ENCODE results near the gene P2RY8. TPM values are rescaled to one million over a fixed set of nuclear protein-coding genes. Genes with fewer than 3 reads are reported as not detected.
A peak's percentile ranks its signal among the peaks of the same experiment; 100 is the strongest.

Gene P2RY8
- total RNA-seq, 1 donor from 2014 or later: 3.1 TPM

GRCh38 chrX:1453951-1454785 lies 82.8 kb downstream of the P2RY8 start:
- Histone ChIP-seq H3K4me3 (peak overlapping the region; percentile 50), H3K27ac (no peak overlapping the region), H3K36me3 (no peaks in the 10 kb centered on the region), H3K27me3 (no peaks in the 10 kb centered on the region), H3K4me1 (peaks cover 11% of the 10 kb centered on the region), H3K9me3 (no peaks in the 10 kb centered on the region)
- peak; percentile 56 for ATAC-seq
- intact Hi-C loops (cut with DNase I): no loop called here
- peak; percentile 99 for TF ChIP-seq CTCF (IDR thresholded peaks at IDR 0.05)
- DNase-seq: peak; percentile 94

GRCh38 chrX:1453395-1453783 lies 83.6 kb downstream of the P2RY8 start:
- H3K4me1 ChIP-seq: peaks cover 11% of the 10 kb centered on the region

GRCh38 chrX:1452516-1453394 lies 84.2 kb downstream of the P2RY8 start, which contains the start of gene ASMTL:
Gene ASMTL, minus strand, starts transcription at chrX:1452909. Its CDS starts 69 bp downstream, at chrX:1452840.
- H3K36me3 ChIP-seq: no peaks in the 10 kb centered on the region
- H3K4me1 ChIP-seq: peaks cover 11% of the 10 kb centered on the region
- peak; percentile 92 for ATAC-seq
- no peaks in the 10 kb centered on the region for H3K9me3 ChIP-seq
- intact Hi-C loops (cut with DNase I): no loop called here
- H3K27me3 ChIP-seq: no peaks in the 10 kb centered on the region
- peak; percentile 99 for DNase-seq
- H3K4me3 ChIP-seq: peak within 1 kb of the TSS; percentile 74
- TF ChIP-seq CTCF (IDR thresholded peaks at IDR 0.05): no peak
- peak within 1 kb of the TSS; percentile 78 for H3K27ac ChIP-seq

More at GRCh38 chrX:1453395-1453783, 83.6 kb downstream of the P2RY8 start:
- peak overlapping the region; percentile 78 for H3K27ac ChIP-seq
- H3K4me3 ChIP-seq: peak overlapping the region; percentile 57
- no peak for DNase-seq
- intact Hi-C loops (cut with DNase I): no loop called here
- no peaks in the 10 kb centered on the region for H3K27me3 ChIP-seq
- H3K9me3 ChIP-seq: no peaks in the 10 kb centered on the region
- ATAC-seq: peak; percentile 8
- no peak for TF ChIP-seq CTCF (IDR thresholded peaks at IDR 0.05)
- no peaks in the 10 kb centered on the region for H3K36me3 ChIP-seq

- intact Hi-C loops (cut with DNase I): no loop called here
- ATAC-seq (no peak), DNase-seq (peak; percentile 64)
- no peaks in the 10 kb centered on the region for H3K36me3 ChIP-seq
- H3K4me3 ChIP-seq: peak overlapping the region; percentile 74
- H3K27me3 ChIP-seq: no peaks in the 10 kb centered on the region
- no peak for TF ChIP-seq CTCF (IDR thresholded peaks at IDR 0.05)
- H3K9me3 ChIP-seq: no peaks in the 10 kb centered on the region
- peaks cover 11% of the 10 kb centered on the region for H3K4me1 ChIP-seq
- H3K27ac ChIP-seq: peak overlapping the region; percentile 75
Observed at GRCh38 chrX:1451661-1452515, 85.1 kb downstream of the P2RY8 start.

GRCh38 chrX:1451251-1451660 lies 85.7 kb downstream of the P2RY8 start:
- Histone ChIP-seq H3K4me3 (no peak overlapping the region), H3K9me3 (no peaks in the 10 kb centered on the region), H3K4me1 (peaks cover 11% of the 10 kb centered on the region), H3K36me3 (no peaks in the 10 kb centered on the region), H3K27ac (no peak overlapping the region), H3K27me3 (no peaks in the 10 kb centered on the region)
- intact Hi-C loops (cut with DNase I): no loop called here
- ATAC-seq (no peak), DNase-seq (peak; percentile 44)
- TF ChIP-seq CTCF (IDR thresholded peaks at IDR 0.05): no peak

Measured in upper lobe of right lung (tissue), 1 donor.